ENCODE measurements around the gene GPC5.

- TF ChIP-seq CTCF (IDR thresholded peaks at IDR 0.05) (no peak), POLR2A (IDR thresholded peaks at IDR 0.05) (no peak)
Observed at GRCh38 chr13:91664039-91664438, 265.6 kb downstream of the GPC5 start.

All from uterus (tissue), 2 donors.